NCI-H510A treated with DMSO at 0.1 percent for 48 hours (cell line): Measurements from ENCODE around the gene COL6A5.
"Not testable (repeated sequence)": the region's sequence is repeated elsewhere in the genome, so short reads cannot be mapped to it uniquely, and the experiment has no call there.

ENCODE experiments used
- DNase-seq: peaks from one replicate; lab custom pipeline; 2025; lab: John Stamatoyannopoulos, UW

COL6A5 gene

GRCh38 chr3:130345487-130346079 lies at the start of gene COL6A5:
Gene COL6A5 (plus strand): TSS chr3:130345672. CDS start chr3:130373639, 27,967 bp downstream.
- DNase-seq, result no peak

GRCh38 chr3:130299531-130299930 lies 45.9 kb upstream of the COL6A5 start:
- no peak for DNase-seq

GRCh38 chr3:130300888-130301287 lies 44.6 kb upstream of the COL6A5 start:
- no peak for DNase-seq

GRCh38 chr3:130310109-130310508 lies 35.4 kb upstream of the COL6A5 start:
- DNase-seq, result no peak

GRCh38 chr3:130312374-130312773 lies 33.1 kb upstream of the COL6A5 start:
- DNase-seq, result no peak

- no peak for DNase-seq
Observed at GRCh38 chr3:130316169-130316568, 29.3 kb upstream of the COL6A5 start.

- no peak for DNase-seq
Observed at GRCh38 chr3:130323503-130323902, 22.0 kb upstream of the COL6A5 start.

GRCh38 chr3:130340766-130341165 lies 4.7 kb upstream of the COL6A5 start:
- no peak for DNase-seq

- DNase-seq, result no peak
Observed at GRCh38 chr3:130341388-130341787, 4.1 kb upstream of the COL6A5 start.

- DNase-seq, result no peak
Observed at GRCh38 chr3:130341882-130342281, 3.6 kb upstream of the COL6A5 start.

GRCh38 chr3:130342821-130343661 lies 2.4 kb upstream of the COL6A5 start:
- no peak for DNase-seq

- DNase-seq, result not testable (repeated sequence)
Observed at GRCh38 chr3:130348258-130348657, 2.8 kb downstream of the COL6A5 start.

- no peak for DNase-seq
Observed at GRCh38 chr3:130354430-130354829, 9.0 kb downstream of the COL6A5 start.

GRCh38 chr3:130374033-130374432 lies 28.6 kb downstream of the COL6A5 start:
- no peak for DNase-seq

- DNase-seq, result no peak
Observed at GRCh38 chr3:130374908-130375307, 29.4 kb downstream of the COL6A5 start.

- no peak for DNase-seq
Observed at GRCh38 chr3:130377960-130378676, 32.6 kb downstream of the COL6A5 start.

- DNase-seq, result no peak
Observed at GRCh38 chr3:130378677-130379191, 33.3 kb downstream of the COL6A5 start.

GRCh38 chr3:130379274-130379673 lies 33.8 kb downstream of the COL6A5 start:
- no peak for DNase-seq

- no peak for DNase-seq
Observed at GRCh38 chr3:130380398-130380797, 34.9 kb downstream of the COL6A5 start.

GRCh38 chr3:130383424-130383823 lies 38.0 kb downstream of the COL6A5 start:
- DNase-seq, result no peak

- DNase-seq, result no peak
Observed at GRCh38 chr3:130384476-130385025, 39.1 kb downstream of the COL6A5 start.

GRCh38 chr3:130386604-130387263 lies 41.3 kb downstream of the COL6A5 start:
- DNase-seq, result no peak
